Stimulated activated CD8-positive, alpha-beta memory T cell treated with anti-CD3 and anti-CD28 coated beads, Interleukin-12 subunit alpha, Interleukin-12 subunit beta, amount 100 ng/mL, for 1 hour (primary cell): Measurements from ENCODE around the gene CDK5R2.

Experiments
- DNase-seq: peaks from one replicate; pipeline ENCODE4 v3.0.0-alpha.2; 2020; ENCODE audit warnings: low read depth

Gene CDK5R2

GRCh38 chr2:218990052-218990451, 30.6 kb downstream of the CDK5R2 start:
- DNase-seq, result no peak

DNA sequence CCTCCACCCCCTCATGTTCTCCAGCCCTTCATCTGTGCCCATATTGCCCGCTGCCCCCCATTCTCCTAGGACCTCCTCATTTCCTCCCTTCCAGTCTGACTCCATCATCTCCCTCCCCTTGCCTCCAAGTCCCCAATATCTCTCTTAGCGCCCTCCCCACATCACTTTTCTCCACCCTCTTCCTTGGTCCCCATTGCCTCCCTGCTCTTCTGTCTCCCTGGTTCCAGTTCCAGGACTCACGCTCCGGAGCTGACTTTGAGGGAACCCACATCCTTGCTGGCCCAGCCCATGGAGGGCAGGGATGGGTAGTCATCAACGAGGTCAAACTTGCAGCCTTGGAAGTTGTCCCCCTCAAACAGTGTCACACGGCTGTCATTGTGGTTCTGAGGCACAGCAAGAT, 31.1 kb downstream of the CDK5R2 start:
- no peak for DNase-seq

DNA sequence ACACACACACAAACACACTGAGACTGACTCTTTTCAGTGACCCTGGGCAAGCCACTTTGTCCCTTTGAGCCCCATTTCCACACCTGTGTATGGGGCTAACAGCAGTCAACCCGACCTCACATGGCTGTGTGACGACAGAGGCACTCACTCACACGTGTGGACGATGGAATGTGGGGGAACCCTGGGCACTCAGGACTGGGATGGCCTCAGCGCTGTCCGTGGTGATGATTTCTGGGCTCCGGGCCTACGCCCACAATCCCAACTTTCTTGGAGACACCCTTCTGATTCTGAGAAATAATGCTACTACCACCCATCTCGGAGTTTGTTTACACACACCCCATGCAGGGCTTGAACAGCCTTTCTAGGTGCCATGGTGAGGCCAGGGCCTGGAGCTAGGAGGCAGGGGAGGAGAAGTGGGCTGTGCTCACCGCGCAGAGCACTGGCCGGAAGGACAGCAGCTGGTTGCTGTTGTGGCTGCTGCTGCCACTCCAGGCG, 32.3 kb downstream of the CDK5R2 start:
- DNase-seq, result no peak

DNA sequence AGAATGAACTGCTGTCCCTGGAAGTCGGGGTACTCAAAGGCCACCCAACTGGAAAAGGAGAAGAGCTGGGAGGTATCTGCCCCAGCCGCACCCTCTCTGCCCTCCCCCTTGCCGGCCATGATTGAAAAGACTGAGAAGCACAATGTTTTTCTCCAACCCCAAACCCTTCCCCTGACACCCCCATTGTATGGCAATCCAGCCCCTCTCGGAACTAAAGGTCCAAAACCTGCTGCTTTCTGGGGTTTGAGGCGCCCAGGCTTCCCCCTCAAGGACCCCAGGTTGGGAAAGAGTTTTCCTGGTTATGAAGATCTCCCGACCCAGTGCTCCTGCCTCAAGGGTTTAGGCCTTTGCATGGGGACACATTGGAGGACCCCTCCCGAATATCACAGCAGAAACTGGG, 32.7 kb downstream of the CDK5R2 start:
- no peak for DNase-seq

GRCh38 chr2:218992703-218993344, 33.4 kb downstream of the CDK5R2 start:
- DNase-seq, result no peak

DNA sequence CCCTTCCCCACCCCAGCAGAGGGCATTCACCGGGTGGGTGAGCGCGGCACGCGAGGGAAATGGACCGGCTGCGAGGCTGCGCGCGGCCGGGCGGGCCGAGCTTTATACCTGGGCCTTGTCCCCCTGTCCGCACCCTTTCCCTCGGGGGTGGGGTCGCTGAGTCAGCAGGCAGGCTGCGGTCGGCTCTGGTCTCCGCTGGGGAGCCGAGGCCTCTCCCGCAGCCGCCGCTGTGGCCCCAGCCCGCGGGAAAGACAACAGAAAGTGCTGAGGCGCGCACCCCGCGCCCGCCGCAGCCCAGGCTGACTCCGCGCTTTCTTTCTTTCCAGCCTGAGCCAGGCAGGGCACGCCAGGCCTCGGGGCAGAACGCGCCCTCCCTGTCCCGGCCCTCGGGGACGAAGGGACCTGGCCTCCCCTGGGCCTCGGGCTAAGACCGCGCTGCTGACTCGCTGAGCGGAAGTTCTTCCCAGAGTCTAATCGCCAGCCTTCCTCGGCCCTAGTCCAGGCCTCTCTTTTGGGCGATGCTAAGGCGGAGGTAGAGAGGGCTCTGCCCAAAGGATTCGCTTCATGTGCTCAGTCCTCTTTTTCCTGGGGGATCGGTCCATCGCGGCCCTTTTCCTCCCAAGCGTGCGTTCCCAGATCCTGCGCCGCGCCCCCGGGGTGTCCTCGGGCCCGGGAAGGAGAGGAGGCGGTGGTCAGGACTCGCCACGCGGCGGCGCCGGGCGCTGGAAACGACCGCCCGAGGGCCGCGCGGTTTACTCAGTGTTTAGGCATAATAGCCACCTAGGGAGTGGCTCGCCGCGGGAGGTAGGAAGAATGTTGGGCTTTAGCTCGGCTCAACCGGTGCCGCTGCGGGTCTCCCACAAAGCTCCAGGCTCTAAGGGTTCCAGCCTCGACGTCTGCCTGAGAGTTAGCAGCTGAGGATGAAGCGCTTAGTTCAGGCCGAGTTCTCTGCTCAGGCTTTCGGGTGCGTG, 34.2 kb downstream of the CDK5R2 start, which contains the start of gene CRYBA2:
CRYBA2 (minus strand) TSS at position 78 of the 971 bp plus-strand sequence. CDS start 246 bp downstream, outside the sequence.
- DNase-seq, result no peak

DNA sequence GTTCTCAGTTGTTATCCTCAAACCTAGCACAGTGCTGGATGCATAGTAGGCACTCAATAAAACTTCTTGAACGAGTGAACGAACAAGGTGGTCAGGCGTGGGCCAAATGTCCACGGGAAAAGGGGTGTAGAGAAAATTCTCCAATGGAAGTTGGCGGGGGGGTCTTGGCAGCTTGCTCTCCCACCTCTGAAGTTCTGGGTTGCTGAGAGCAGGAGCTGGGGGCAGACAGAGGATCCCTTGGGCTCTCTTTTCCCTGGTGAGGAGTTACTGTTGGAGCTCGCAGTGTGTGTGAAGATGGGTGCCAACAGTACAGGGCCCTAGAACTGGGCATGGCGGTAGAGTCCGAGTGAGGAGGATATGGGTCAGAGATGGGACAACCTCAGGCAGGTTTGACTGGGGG, 36.1 kb downstream of the CDK5R2 start:
- DNase-seq, result no peak

- DNase-seq, result peak; percentile 52
These were observed 36.7 kb downstream of the CDK5R2 start for GRCh38 chr2:218995972-218996711.

GRCh38 chr2:218996937-218997336, 37.5 kb downstream of the CDK5R2 start:
- DNase-seq, result no peak

DNA sequence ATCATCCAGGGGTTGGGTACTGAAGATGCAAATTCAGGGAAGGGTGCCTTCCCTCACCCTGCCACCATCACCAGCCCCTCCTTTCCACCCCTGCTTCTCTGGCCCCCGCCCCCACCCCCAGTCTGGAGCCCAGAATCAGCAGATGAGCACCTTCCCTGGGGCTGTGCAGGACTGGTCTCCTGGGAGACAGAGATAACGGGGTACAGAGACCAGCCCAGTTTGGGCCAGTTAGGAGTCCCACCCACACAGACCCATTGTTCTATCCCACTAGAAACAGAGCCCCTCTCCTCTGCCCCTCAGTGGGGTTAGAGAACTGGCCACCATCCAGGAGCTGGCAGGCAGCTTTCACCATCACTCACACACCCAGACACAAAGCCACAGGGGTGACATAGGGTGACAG, 38.3 kb downstream of the CDK5R2 start:
- DNase-seq, result no peak

DNA sequence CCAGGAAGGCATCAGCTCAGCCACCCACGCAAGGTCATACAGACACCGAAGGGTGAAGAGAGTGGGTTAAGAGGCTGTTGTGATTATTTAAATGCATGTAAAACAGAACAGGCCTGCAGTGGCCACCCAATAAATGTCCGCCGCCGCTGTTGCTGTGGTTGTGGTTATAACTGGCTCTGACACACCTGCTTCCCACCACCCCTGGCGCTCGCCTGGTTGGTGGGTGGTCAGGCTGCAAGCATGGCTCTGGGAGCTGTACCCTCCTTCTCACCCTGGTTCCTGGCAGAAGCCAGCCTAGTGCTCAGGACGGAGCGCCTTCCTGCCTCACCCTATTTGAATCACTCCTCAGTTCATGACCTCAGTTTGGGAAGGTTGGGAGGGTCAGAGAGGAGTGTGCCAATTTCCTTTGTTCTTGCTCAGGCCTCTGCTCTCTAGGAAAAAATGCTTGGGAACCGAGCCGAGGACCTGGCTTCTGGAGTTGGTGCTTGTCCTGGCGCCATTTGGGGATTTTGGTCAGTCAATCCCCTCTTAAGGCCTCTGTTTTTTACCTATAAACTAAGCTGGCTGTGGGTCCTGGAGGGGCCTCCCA, 39.0 kb downstream of the CDK5R2 start:
- no peak for DNase-seq

- no peak for DNase-seq
These were observed 39.8 kb downstream of the CDK5R2 start for GRCh38 chr2:218999021-218999880.

DNA sequence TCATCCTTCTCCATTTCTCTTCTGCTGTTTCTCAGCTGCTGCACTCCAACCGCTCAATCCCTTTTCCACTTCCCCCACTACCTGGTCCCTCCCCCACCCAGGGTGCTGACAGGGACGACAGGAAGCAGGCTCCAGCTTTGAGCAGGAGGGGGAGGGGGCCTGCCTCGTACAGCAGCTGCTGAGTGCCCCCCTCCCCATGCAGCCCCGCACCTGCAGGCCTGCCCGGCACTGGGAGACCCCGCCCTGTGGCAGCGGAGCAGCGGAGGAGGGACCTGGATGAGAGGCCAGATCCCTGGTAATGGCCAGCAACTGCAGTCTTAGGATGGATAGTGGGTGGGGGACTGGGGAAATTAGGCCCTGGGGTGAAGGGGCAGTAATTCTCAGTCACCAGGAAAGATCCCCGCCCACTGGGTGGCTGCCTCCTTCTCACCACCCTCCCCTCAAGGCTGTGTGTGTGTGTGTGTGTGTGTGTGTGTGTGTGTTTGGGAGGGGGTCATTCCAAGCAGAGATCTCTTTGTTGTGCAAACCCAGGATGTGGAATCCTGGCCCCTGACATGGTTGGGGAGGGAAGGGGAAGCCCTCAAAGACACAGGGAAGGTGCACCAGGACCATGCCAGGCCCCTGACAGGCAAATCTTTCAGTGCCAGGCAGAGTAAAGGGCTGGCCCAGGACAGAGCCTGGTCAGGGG, 40.6 kb downstream of the CDK5R2 start:
- DNase-seq, result no peak

- DNase-seq, result no peak
These were observed 41.1 kb downstream of the CDK5R2 start for GRCh38 chr2:219000569-219000960.

- no peak for DNase-seq
These were observed 41.7 kb downstream of the CDK5R2 start for GRCh38 chr2:219001100-219001576.

DNA sequence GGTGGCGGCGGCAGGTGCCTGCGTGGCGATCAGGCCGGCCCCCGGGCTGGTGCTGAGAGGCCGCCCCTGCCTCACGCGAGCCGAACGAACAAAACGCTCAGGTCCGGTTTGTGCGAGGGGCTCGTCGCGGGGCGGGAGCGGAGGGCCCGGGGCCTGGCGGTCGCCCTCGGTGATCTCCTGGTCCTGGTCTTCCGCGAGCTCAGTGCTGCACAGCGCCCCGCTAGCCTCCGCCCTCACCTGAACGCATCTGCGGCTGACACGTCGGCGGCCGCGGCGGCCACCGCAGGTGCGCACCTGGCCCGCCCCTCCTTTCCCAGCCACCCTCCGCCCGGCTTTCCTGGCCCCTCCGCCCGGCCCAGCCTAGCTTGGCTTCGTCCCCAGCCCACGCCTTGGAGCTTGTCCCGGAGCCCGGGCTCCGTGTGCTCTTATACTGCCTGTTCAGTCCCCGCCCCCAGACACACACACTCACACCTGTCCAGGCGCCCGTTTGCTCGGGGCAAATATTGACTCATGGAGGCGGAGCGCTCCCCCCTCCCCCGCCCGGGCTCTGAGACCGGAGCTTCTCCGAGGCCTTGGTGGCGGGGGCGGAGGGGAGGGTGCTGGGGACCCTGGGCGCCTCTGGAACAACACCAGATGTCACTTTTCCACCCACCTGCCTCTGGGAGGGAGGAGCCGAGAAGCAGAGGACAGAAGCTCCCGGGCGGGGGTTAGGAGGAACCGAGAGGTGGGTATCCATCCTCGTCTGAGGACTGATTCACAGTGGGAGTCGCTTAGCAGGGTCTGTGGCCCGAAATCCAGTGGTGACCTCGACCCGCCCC, 42.3 kb downstream of the CDK5R2 start:
- peak; percentile 19 for DNase-seq

GRCh38 chr2:219002395-219003266, 43.2 kb downstream of the CDK5R2 start:
- no peak for DNase-seq

DNA sequence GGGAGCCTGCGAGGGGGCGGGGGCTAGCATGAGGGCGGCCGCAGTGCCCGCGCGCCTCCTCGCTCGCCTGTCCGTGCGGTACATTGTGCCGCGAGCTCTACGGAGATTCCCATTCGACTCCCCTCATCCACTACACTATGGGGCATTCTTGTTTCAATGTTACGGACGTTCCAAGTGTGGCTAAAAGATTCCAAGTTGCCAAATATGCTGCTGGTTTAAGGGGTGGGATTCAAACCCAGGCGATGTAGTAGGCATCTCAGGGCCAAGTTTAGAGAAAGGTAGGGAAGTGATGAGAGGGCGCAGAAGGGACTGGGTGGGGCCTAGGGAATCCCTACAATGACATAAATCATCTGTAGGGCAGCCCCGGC, 43.8 kb downstream of the CDK5R2 start:
- DNase-seq, result no peak
